NT2/D1 (cell line): ENCODE results near the gene TSPAN31.
A peak's percentile ranks its signal among the peaks of the same experiment; 100 is the strongest.

ENCODE experiments used
- DNase-seq: peaks from one replicate; pipeline ENCODE4 v3.0.0-alpha.2; 2011; ENCODE audit warnings: low read depth, low spot score
- H3K27me3 ChIP-seq: 2 replicates; pipeline ENCODE4 v1.6.0; 2011; ENCODE audit warnings: mild to moderate bottlenecking; ENCODE audit not compliant: insufficient read length, insufficient read depth
- H3K36me3 ChIP-seq: 2 replicates; pipeline ENCODE4 v1.6.1; 2011; ENCODE audit warnings: mild to moderate bottlenecking, low read length, mixed read lengths; ENCODE audit not compliant: insufficient read depth, insufficient read length
- H3K4me1 ChIP-seq: 2 replicates; pipeline ENCODE4 v1.5.1; 2011; ENCODE audit not compliant: insufficient read depth, insufficient read length
- H3K4me3 ChIP-seq: 2 replicates; pipeline ENCODE4 v1.5.1; 2011; ENCODE audit warnings: low read depth; ENCODE audit not compliant: insufficient read length
- H3K9ac ChIP-seq: 2 replicates; pipeline ENCODE4 v1.6.0; 2011; ENCODE audit warnings: low read depth; ENCODE audit not compliant: insufficient read length
- H3K9me3 ChIP-seq: 2 replicates; pipeline ENCODE4 v1.5.1; 2011; ENCODE audit warnings: mild to moderate bottlenecking, low read length; ENCODE audit not compliant: insufficient read depth
- SUZ12 ChIP-seq: IDR thresholded peaks from 2 replicates; pipeline ENCODE4 v1.6.1; 2011; ENCODE audit not compliant: insufficient read length, insufficient read depth; ENCODE audit errors: extremely low read depth
- YY1 ChIP-seq: IDR thresholded peaks from 2 replicates; pipeline ENCODE4 v1.6.1; 2011; ENCODE audit not compliant: insufficient read length, insufficient read depth
- ZNF274 ChIP-seq: IDR thresholded peaks from 2 replicates; pipeline ENCODE4 v1.6.1; 2011; ENCODE audit warnings: mild to moderate bottlenecking, low read depth, low read length

Gene TSPAN31

DNA sequence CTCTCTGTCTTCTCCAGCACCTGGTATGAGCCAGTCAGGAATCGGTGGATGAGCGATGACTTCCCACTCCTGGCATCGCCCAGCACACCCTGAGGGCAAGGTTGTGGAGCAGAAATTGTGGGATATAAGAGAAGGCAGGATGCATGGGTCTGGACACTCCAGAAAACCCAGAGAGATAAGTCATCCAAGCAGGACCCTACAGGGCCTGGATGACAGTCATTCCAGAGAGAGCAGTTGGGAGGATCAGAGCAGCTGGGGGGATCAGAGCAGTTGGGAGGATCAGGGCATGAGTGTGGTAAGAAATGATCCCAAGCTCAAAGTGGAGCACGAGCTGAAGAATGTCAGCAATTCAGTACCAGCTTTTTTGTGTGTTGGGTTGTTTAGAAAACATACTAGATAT is 10.2 kb upstream of the TSPAN31 start:
- H3K27me3 ChIP-seq: peaks cover 79% of the 10 kb centered on the region
- H3K4me3 ChIP-seq: no peak overlapping the region
- peaks cover 3% of the 10 kb centered on the region for H3K4me1 ChIP-seq
- DNase-seq: no peak
- H3K9ac ChIP-seq: no peak overlapping the region
- no peaks in the 10 kb centered on the region for H3K36me3 ChIP-seq
- H3K9me3 ChIP-seq: no peaks in the 10 kb centered on the region
- TF ChIP-seq YY1 (no peak), SUZ12 (no peak), ZNF274 (no peak)

DNA sequence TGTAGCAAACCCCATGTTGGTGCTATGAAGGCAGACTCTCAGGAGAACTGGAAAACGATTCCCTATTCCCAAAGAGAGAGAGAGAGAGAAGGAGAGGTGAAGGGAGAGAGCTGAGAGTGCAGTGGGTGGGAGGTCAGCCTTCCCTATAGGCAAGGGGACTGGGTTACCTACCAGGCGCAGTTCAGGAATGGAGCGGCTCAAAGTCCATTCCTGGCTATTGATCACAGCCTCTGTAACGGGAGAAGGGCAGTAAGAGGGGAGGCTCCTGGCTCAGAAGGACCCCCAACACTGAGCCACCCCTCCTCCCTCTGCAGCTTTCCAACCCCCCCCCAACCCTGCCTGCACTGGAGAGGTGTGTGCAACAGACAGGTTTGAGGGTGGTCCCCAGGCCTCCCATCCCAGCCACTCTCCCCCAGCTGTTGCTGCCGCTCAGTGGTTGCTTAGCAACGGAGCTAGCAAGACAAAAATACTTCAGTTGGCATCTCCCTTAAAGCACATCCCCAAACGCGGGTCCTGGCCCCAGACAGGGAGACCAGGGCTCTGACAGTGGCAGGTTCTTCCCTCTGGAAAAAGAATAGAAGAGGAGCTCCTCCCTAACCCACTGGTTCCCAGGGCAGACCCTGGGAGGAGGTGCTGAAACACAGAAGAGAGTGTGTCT is 9.5 kb upstream of the TSPAN31 start:
- TF ChIP-seq SUZ12 (no peak), YY1 (no peak), ZNF274 (no peak)
- H3K27me3 ChIP-seq: peaks cover 83% of the 10 kb centered on the region
- H3K9ac ChIP-seq: no peak overlapping the region
- H3K36me3 ChIP-seq: no peaks in the 10 kb centered on the region
- no peak for DNase-seq
- peaks cover 3% of the 10 kb centered on the region for H3K4me1 ChIP-seq
- H3K9me3 ChIP-seq: no peaks in the 10 kb centered on the region
- H3K4me3 ChIP-seq: peak overlapping the region; percentile 44

DNA sequence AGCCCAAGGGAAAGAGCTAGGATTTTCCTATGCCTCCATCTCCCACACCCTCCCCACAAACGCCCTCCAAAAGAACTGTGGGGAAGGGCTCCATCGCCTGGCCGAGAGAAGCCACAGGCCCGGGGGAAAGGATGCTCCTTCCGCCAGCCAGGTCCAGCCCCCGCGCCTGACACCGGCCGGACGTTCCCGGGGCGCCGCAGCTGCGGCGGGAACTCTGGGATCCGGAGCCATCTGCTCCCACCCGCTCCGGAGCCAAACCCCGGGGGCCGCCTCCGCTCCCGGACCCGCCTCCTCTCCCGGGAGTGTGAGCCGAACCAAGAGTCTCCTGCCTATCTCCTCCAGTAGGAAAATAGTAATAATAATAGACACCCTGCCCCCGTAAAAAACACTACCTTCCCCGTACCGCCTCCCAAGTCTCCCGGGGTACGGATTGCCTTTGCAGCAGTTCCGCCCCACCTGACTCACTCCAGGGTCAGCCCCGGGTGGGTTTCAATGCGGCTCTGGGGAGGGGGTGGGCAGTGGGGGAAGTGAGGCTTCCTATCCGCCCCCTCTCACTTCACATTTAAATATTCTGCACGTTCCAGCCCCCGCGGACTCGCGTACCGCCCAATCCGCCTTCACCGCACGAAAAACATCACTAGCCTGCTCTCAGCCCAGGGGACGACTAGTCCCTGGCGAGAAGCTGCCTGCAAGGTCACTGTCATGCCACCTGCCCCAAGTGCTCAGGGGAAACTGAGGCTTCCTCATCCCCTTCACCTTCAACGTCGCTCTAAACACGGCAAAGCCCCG is 8.7 kb upstream of the TSPAN31 start:
- DNase-seq: no peak
- Histone ChIP-seq H3K4me3 (peak overlapping the region; percentile 44), H3K36me3 (no peaks in the 10 kb centered on the region), H3K9me3 (no peaks in the 10 kb centered on the region), H3K9ac (peak overlapping the region; percentile 43), H3K4me1 (peaks cover 3% of the 10 kb centered on the region), H3K27me3 (peaks cover 89% of the 10 kb centered on the region)
- no peak for TF ChIP-seq ZNF274
- TF ChIP-seq SUZ12: no peak
- TF ChIP-seq YY1: no peak

DNA sequence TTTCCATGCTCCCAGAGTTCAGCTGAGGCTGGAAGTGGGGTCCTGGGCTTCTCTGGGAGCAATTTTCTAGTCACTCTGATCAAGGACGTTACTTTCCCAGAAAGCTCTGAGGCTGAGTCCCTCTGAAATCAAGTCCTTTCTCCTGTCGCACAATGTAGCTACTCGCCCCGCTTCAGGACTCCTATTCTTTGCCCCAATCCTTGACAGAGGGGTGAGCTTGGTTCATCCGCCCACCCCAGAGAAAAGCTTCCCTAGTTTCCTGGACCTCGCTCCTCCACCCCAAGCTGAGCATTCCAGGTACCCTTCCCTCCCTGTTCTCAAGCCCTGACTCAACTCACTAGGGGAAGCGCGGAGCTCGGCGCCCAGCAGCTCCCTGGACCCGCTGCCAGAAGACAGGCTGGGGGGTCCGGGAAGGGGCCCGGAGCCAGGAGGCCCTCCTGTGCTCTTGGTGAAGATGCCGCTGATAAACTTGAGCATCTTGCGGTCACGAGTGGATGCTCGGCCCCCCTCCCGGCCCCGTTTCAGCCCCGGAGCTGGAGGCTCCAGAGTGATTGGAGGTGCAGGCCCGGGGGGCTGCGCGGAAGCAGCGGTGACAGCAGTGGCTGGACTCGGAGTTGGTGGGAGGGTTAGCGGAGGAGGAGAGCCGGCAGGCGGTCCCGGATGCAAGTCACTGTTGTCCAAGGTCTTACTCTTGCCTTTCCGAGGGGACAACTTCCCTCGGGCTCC is 7.9 kb upstream of the TSPAN31 start:
- DNase-seq: no peak
- Histone ChIP-seq H3K4me3 (peak overlapping the region; percentile 44), H3K27me3 (peaks cover 89% of the 10 kb centered on the region), H3K4me1 (peaks cover 3% of the 10 kb centered on the region), H3K9me3 (no peaks in the 10 kb centered on the region), H3K36me3 (no peaks in the 10 kb centered on the region), H3K9ac (peak overlapping the region; percentile 44)
- TF ChIP-seq ZNF274 (no peak), SUZ12 (peak; percentile 15)

DNA sequence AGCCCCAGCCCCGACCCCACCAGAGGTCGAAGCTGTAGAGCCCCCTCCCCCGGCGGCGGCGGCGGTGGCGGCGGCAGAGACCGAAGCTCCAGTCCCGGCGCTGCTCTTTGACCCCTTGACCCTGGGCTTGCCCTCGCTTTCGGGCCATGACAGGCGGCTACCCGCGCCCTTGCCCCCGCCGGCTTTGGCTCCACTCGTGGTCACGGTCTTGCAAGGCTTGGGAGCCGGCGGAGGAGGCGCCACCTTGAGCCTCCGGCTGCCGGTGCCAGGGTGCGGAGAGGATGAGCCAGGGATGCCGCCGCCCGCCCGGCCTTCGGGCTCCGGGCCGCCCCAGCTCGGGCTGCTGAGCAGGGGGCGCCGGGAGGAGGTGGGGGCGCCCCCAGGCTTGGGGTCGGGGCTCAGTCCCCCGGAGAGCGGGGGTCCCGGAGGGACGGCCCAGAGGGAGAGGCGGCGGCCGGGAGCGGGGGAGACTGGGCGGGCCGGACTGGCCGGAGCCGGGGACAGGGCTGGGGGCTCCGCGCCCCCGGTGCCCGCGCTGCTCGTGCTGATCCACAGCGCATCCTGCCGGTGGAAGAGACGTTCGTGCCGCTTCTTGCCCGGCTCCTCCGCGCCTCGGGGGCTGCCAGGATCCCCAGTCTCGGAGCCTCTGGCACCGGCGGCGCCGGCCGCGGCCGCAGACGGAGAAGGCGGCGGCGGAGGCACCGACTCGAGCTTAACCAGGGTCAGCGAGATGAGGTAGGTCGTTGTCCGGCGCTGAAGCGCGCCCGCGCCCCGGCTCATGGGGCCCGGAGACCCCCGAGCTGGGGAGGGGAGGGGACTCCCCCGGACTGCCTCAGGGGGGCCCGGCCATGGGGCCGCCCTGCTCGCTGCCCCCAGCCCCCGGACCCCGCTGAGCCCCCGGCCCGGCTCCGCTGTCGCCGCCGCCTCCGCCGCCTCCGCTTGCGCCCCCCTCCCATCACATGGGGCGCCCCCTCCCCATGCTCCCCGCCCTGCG is 7.1 kb upstream of the TSPAN31 start:
- Histone ChIP-seq H3K9ac (peak overlapping the region; percentile 44), H3K9me3 (no peaks in the 10 kb centered on the region), H3K4me3 (peak overlapping the region; percentile 44), H3K4me1 (peaks cover 6% of the 10 kb centered on the region), H3K36me3 (no peaks in the 10 kb centered on the region), H3K27me3 (peaks cover 89% of the 10 kb centered on the region)
- TF ChIP-seq YY1 (no peak), SUZ12 (peak; percentile 65)
- DNase-seq: no peak

DNA sequence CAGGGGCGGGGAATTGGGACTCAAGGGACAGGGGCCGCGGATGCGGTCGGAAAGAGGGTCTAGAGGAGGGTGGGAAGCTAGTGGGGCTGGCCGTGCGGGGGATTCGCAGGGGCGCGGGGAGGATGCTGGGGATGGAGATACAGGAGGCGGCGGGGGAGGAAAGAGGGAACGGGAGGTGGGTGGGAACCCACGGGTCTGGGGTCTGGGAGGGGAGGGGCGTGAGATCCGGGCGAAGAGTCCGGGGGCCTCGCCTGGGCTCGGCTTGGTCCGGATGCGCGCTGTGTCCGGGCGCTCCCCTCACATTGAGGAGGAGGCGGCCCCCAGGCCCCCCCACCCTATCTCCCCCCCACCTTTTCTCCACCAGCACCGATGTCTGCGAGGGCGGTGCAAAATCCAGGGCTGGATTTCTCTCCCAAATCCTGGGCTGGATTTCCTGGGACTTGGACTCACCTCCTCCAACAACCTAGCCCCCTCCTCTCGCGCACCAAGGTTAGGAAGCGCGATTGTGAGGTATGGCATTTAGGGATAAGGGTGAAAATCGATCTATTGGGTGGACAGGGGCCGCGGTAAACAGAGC is 6.1 kb upstream of the TSPAN31 start, which contains the start of gene AGAP2:
Gene AGAP2, minus strand, starts transcription at position 82 of the 577 bp plus-strand sequence. CDS start 496 bp downstream, outside the sequence.
- DNase-seq: no peak
- Histone ChIP-seq H3K4me1 (peaks cover 6% of the 10 kb centered on the region), H3K9ac (peak within 1 kb of the TSS; percentile 46), H3K36me3 (no peaks in the 10 kb centered on the region), H3K27me3 (peaks cover 80% of the 10 kb centered on the region), H3K9me3 (no peaks in the 10 kb centered on the region), H3K4me3 (peak within 1 kb of the TSS; percentile 44)
- TF ChIP-seq ZNF274: no peak
- no peak for TF ChIP-seq SUZ12
- no peak for TF ChIP-seq YY1
